ENCODE data around the gene PES1.
"Not testable (repeated sequence)": the region's sequence is repeated elsewhere in the genome, so short reads cannot be mapped to it uniquely, and the experiment has no call there.

Gene PES1

GRCh38 chr22:30635273-30636225, 43.8 kb upstream of the PES1 start, which contains the start of gene SLC35E4:
TSS of gene SLC35E4 (plus strand) at chr22:30635781. CDS start at chr22:30636451, 670 bp downstream.
- ChIA-PET CTCF (interaction anchor here (0.6 to 7.6 kb wide), 44 partner anchors 11 to 657 kb away, joined by 3 to 208 read pairs (median 5); partner anchors contain the start of genes DUSP18, PIK3IP1 and TCN2), POLR2A (interaction anchor here (0.6 to 0.8 kb wide), 2 partner anchors 20 to 120 kb away, joined by 3 read pairs; no protein-coding TSS in a partner anchor)
- no peak for TF ChIP-seq CTCF (IDR thresholded peaks at IDR 0.05; ENCODE audit: control extremely low read depth, extremely low read depth, low read depth, missing control alignments)
- peak; percentile 95 for DNase-seq (ENCODE audit: extremely low spot score)

- ChIA-PET POLR2A (no interaction called here), CTCF (interaction anchor here (0.6 to 7.6 kb wide), 44 partner anchors 10 to 605 kb away, joined by 3 to 208 read pairs (median 5); partner anchors contain the start of genes DUSP18 and TCN2)
- TF ChIP-seq CTCF (IDR thresholded peaks at IDR 0.05; ENCODE audit: control extremely low read depth, extremely low read depth, low read depth, missing control alignments) = peak; percentile 97
- DNase-seq (ENCODE audit: extremely low spot score) = peak; percentile 92
Observed at GRCh38 chr22:30634471-30635233, 42.9 kb upstream of the PES1 start.

DNA sequence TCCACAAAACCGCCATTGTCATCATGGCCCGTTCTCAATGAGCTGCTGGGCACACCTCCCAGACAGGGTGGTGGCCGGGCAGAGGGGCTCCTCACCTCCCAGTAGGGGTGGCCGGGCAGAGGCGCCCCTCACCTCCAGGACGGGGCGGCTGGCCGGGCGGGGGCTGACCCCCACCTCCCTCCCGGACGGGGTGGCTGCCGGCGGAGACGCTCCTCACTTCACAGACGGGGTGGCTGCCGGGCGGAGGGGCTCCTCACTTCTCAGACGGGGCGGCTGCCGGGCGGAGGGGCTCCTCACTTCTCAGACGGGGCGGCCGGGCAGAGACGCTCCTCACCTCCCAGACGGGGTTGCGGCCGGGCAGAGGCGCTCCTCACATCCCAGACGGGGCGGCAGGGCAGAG, 39.8 kb upstream of the PES1 start:
- CTCF ChIA-PET; DNase-seq (ENCODE audit: extremely low spot score); POLR2A ChIA-PET: not testable (repeated sequence)

GRCh38 chr22:30628491-30628890, 36.8 kb upstream of the PES1 start:
- TF ChIP-seq CTCF (IDR thresholded peaks at IDR 0.05; ENCODE audit: control extremely low read depth, extremely low read depth, low read depth, missing control alignments) = no peak
- DNase-seq (ENCODE audit: extremely low spot score) = no peak
- ChIA-PET POLR2A (no interaction called here), CTCF (interaction anchor here (1.0 to 2.0 kb wide), 3 partner anchors 15 to 127 kb away, joined by 3 to 10 read pairs (median 3); no protein-coding TSS in a partner anchor)

DNA sequence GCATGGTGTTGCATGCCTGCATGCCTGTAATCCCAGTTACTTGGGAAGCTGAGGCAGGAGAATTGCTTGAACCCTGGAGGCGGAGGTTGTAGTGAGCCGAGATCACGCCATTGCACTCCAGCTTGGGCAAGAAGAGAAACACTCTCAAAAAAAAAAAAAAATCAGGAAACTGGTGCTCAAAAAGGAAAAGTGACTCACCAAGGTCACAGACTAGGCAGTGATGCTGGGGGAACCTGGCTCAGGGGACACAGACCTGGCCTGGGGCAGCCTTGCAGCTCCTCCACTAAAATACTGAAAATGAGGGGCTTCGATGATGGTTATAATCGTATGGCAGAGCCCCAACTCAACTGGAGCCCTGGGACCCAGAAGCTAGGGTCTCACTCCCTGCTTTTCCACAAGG, 35.8 kb upstream of the PES1 start:
- CTCF ChIA-PET = interaction anchor here (1.4 to 1.7 kb wide), 3 partner anchors 18 to 645 kb away, joined by 3 to 8 read pairs (median 3); no protein-coding TSS in a partner anchor
- no peak for TF ChIP-seq CTCF (IDR thresholded peaks at IDR 0.05; ENCODE audit: control extremely low read depth, extremely low read depth, low read depth, missing control alignments)
- POLR2A ChIA-PET = no interaction called here
- no peak for DNase-seq (ENCODE audit: extremely low spot score)

DNA sequence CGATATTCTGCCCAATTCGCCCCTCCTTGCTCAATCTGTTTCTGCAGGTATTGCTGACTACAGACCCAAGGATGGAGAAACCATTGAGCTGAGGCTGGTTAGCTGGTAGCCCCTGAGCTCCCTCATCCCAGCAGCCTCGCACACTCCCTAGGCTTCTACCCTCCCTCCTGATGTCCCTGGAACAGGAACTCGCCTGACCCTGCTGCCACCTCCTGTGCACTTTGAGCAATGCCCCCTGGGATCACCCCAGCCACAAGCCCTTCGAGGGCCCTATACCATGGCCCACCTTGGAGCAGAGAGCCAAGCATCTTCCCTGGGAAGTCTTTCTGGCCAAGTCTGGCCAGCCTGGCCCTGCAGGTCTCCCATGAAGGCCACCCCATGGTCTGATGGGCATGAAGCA, 34.7 kb upstream of the PES1 start:
- POLR2A ChIA-PET = no interaction called here
- peak; percentile 13 for TF ChIP-seq CTCF (IDR thresholded peaks at IDR 0.05; ENCODE audit: control extremely low read depth, extremely low read depth, low read depth, missing control alignments)
- CTCF ChIA-PET = interaction anchor here (1.4 to 3.1 kb wide), 4 partner anchors 8 to 646 kb away, joined by 3 to 31 read pairs (median 7); partner anchors contain the start of gene SLC35E4
- no peak for DNase-seq (ENCODE audit: extremely low spot score)

GRCh38 chr22:30619909-30620308, 28.2 kb upstream of the PES1 start:
- CTCF ChIA-PET = interaction anchor here (0.9 to 3.4 kb wide), 6 partner anchors 9 to 300 kb away, joined by 3 to 22 read pairs (median 3); partner anchors contain the start of gene TCN2
- POLR2A ChIA-PET; DNase-seq (ENCODE audit: extremely low spot score): not testable (repeated sequence)

Data from GM10248 (cell line).